HEK293 (cell line): Measurements from ENCODE around the gene SMC1B.

ENCODE experiments used
- CTCF ChIA-PET: fragments of 350-600 bp; formaldehyde crosslinking; extraction: SDS; loops from one replicate; lab custom pipeline; 2021; ENCODE audit warnings: antibody characterized with exemption; lab: Yijun Ruan, JAX
- POLR2A ChIA-PET: fragments of 300-600 bp; formaldehyde crosslinking; extraction: SDS; loops from one replicate; lab custom pipeline; 2020; ENCODE audit warnings: antibody characterized with exemption, inconsistent platforms; lab: Yijun Ruan, JAX
- H3K27ac ChIP-seq: fragments of 200-500 bp; sonication (Bioruptor generic); 2 replicates; pipeline ENCODE4 v1.5.1; 2014; ENCODE audit warnings: low read depth, low read length, control low read depth, inconsistent platforms; ENCODE audit errors: extremely low read depth
- H3K36me3 ChIP-seq, 2 experiments: fragments of 200-500 bp in 1 of 2; sonication (Bioruptor generic) in 1 of 2; 1 replicate in 1 of 2; 2 replicates in 1 of 2; pipeline ENCODE4 v1.5.1; 2014 to 2017; ENCODE audit warnings: inconsistent platforms in 2 of 2, low read length in 2 of 2; ENCODE audit not compliant: control insufficient read depth in 2 of 2, insufficient read depth in 1 of 2
- H3K4me1 ChIP-seq: fragments of 200-500 bp; sonication (Bioruptor generic); 2 replicates; pipeline ENCODE4 v1.5.1; 2014; ENCODE audit warnings: mild to moderate bottlenecking, low read length, inconsistent platforms; ENCODE audit not compliant: control insufficient read depth, insufficient read depth
- H3K4me3 ChIP-seq: 2 replicates; pipeline ENCODE4 v1.5.1; 2011; ENCODE audit warnings: low read depth, mild to moderate bottlenecking, control low read depth, low read length, moderate library complexity
- H3K9me3 ChIP-seq: fragments of 200-500 bp; sonication (Bioruptor generic); 2 replicates; pipeline ENCODE4 v1.5.1; 2014; ENCODE audit warnings: low read depth, low read length, inconsistent platforms; ENCODE audit not compliant: control insufficient read depth, insufficient read depth
- HOXC10 ChIP-seq: sonication (generic); formaldehyde crosslinking; IDR thresholded peaks from 2 replicates; pipeline ENCODE4 v1.8.1; 2023; ENCODE audit warnings: mild to moderate bottlenecking, missing genetic modification reagents
- KLF17 ChIP-seq: fragments of 450-650 bp; formaldehyde crosslinking; IDR thresholded peaks from 2 replicates; pipeline ENCODE4 v1.5.1; 2016; ENCODE audit warnings: missing biosample characterization, missing genetic modification characterization
- PRDM1 ChIP-seq: fragments of 450-650 bp; formaldehyde crosslinking; IDR thresholded peaks from 2 replicates; pipeline ENCODE4; 2016; ENCODE audit warnings: missing biosample characterization, missing genetic modification characterization
- SETDB1 ChIP-seq: IDR thresholded peaks from one replicate; pipeline ENCODE4 v1.6.1; 2017; ENCODE audit warnings: mild to moderate bottlenecking, low read length, moderate library complexity, mixed read lengths; ENCODE audit not compliant: insufficient read length
- ZBTB49 ChIP-seq: fragments of 450-650 bp; formaldehyde crosslinking; IDR thresholded peaks from 2 replicates; pipeline ENCODE4 v1.5.1; 2016; ENCODE audit warnings: missing biosample characterization, missing genetic modification characterization, low read depth
- ZFP69B ChIP-seq: fragments of 450-650 bp; formaldehyde crosslinking; IDR thresholded peaks from 2 replicates; pipeline ENCODE4 v1.5.1; 2016; ENCODE audit warnings: missing biosample characterization, missing genetic modification characterization
- ZNF114 ChIP-seq: fragments of 450-650 bp; formaldehyde crosslinking; IDR thresholded peaks from 2 replicates; pipeline ENCODE4 v1.5.0; 2017; ENCODE audit warnings: missing biosample characterization, missing genetic modification characterization
- ZNF140 ChIP-seq: fragments of 450-650 bp; formaldehyde crosslinking; IDR thresholded peaks from 2 replicates; pipeline ENCODE4 v1.5.1; 2016; ENCODE audit warnings: missing biosample characterization, missing genetic modification characterization
- ZNF169 ChIP-seq: fragments of 450-650 bp; formaldehyde crosslinking; IDR thresholded peaks from 2 replicates; pipeline ENCODE4 v1.5.1; 2016; ENCODE audit warnings: missing biosample characterization, missing genetic modification characterization
- ZNF18 ChIP-seq: fragments of 450-650 bp; formaldehyde crosslinking; IDR thresholded peaks from 2 replicates; pipeline ENCODE4 v1.5.1; 2016; ENCODE audit warnings: missing biosample characterization, missing genetic modification characterization
- ZNF449 ChIP-seq: fragments of 450-650 bp; formaldehyde crosslinking; IDR thresholded peaks from 2 replicates; pipeline ENCODE4 v1.5.1; 2017; ENCODE audit warnings: missing biosample characterization, mild to moderate bottlenecking, missing genetic modification characterization, moderate library complexity
- ZNF48 ChIP-seq: fragments of 450-650 bp; formaldehyde crosslinking; IDR thresholded peaks from 2 replicates; pipeline ENCODE4 v1.5.1; 2016; ENCODE audit warnings: missing biosample characterization, missing genetic modification characterization
- ZNF670 ChIP-seq: fragments of 450-650 bp; formaldehyde crosslinking; IDR thresholded peaks from 2 replicates; pipeline ENCODE4 v1.5.1; 2016; ENCODE audit warnings: missing biosample characterization, missing genetic modification characterization, low read depth
- ZNF76 ChIP-seq: fragments of 450-650 bp; formaldehyde crosslinking; IDR thresholded peaks from 2 replicates; pipeline ENCODE4; 2016; ENCODE audit warnings: low read depth, missing biosample characterization, missing genetic modification characterization, borderline replicate concordance
- ZNF768 ChIP-seq: fragments of 450-650 bp; formaldehyde crosslinking; IDR thresholded peaks from 2 replicates; pipeline ENCODE4 v1.5.1; 2018; ENCODE audit warnings: missing biosample characterization, mild to moderate bottlenecking, missing genetic modification characterization
- ZNF837 ChIP-seq: fragments of 450-650 bp; formaldehyde crosslinking; IDR thresholded peaks from 2 replicates; pipeline ENCODE4 v1.5.1; 2016; ENCODE audit warnings: missing biosample characterization, missing genetic modification characterization
- ZSCAN18 ChIP-seq: fragments of 450-650 bp; formaldehyde crosslinking; IDR thresholded peaks from 2 replicates; pipeline ENCODE4 v1.5.1; 2016; ENCODE audit warnings: missing biosample characterization, missing genetic modification characterization

SMC1B gene

GRCh38 chr22:45344334-45344733 lies 69.1 kb downstream of the SMC1B start:
- no peak overlapping the region for H3K4me3 ChIP-seq
- peaks cover 15 to 43% of the 10 kb centered on the region in 2 experiments for H3K36me3 ChIP-seq
- no peaks in the 10 kb centered on the region for H3K9me3 ChIP-seq
- CTCF ChIA-PET = interaction anchor here (0.6 to 0.7 kb wide), 2 partner anchors 64 to 76 kb away, joined by 3 to 5 read pairs; no protein-coding TSS in a partner anchor
- TF ChIP-seq ZNF18 (tag by site-specific recombination) = peak; percentile 67; the same call in 1 of the 2 replicates
- no peak for TF ChIP-seq HOXC10 (CRISPR knock-in tag)
- peak; percentile 16; the same call in 1 of the 2 replicates for TF ChIP-seq PRDM1 (tag by site-specific recombination)
- no peaks in the 10 kb centered on the region for H3K4me1 ChIP-seq
- POLR2A ChIA-PET = no interaction called here
- H3K27ac ChIP-seq = no peak overlapping the region

- no peak overlapping the region for H3K27ac ChIP-seq
- no peak overlapping the region for H3K4me3 ChIP-seq
- no peaks in the 10 kb centered on the region for H3K9me3 ChIP-seq
- TF ChIP-seq ZNF18 (tag by site-specific recombination) (no peak), KLF17 (tag by site-specific recombination) (no peak), ZBTB49 (no peak), ZSCAN18 (no peak), ZNF768 (no peak), SETDB1 (no peak), ZNF169 (no peak), ZNF76 (tag by site-specific recombination) (no peak), ZNF48 (no peak), ZNF140 (tag by site-specific recombination) (no peak), ZNF449 (no peak), ZNF114 (no peak), ZNF670 (tag by site-specific recombination) (no peak), ZFP69B (tag by site-specific recombination) (no peak), ZNF837 (no peak)
- POLR2A ChIA-PET = no interaction called here
- CTCF ChIA-PET = no interaction called here
- H3K36me3 ChIP-seq = peaks cover 22 to 51% of the 10 kb centered on the region in 2 experiments
- H3K4me1 ChIP-seq = no peaks in the 10 kb centered on the region
Observed at GRCh38 chr22:45343143-45343542, 70.3 kb downstream of the SMC1B start.
